IMR-90 (cell line): Measurements from ENCODE around the gene LOX. TPM values are rescaled to one million over a fixed set of nuclear protein-coding genes. Genes with fewer than 3 reads are reported as not detected.

Experiments used
- ATAC-seq: fragments of 200-7000 bp; cut with Tn5 transposase; 2 replicates; pipeline ENCODE4 v1.9.1; 2020; ENCODE audit warnings: low read depth, mild to moderate bottlenecking, moderate library complexity
- BruUV-seq: library from RNA; stranded (reverse); fragments of 400-500 nt; replicated peaks from 2 replicates; lab custom pipeline; 2021; lab: Mats Ljungman, UMichigan
- CTCF ChIA-PET: fragments of 300-600 bp; formaldehyde crosslinking; extraction: SDS; loops from one replicate; lab custom pipeline; 2021; ENCODE audit warnings: antibody characterized with exemption; lab: Yijun Ruan, JAX
- POLR2A ChIA-PET: fragments of 300-600 bp; sonication (Branson Sonifier 250); formaldehyde crosslinking; loops from one replicate; lab custom pipeline; 2022; ENCODE audit warnings: antibody characterized with exemption; ENCODE audit not compliant: unreplicated experiment; lab: Charles Lee
- DNase-seq: peaks from one replicate; pipeline ENCODE4 v3.0.0; 2013
- H2AFZ ChIP-seq: replicated peaks from 2 replicates; pipeline ENCODE3; 2013; ENCODE audit warnings: low read length, mild to moderate bottlenecking; ENCODE audit not compliant: poor library complexity
- H2AK5ac ChIP-seq: 2 replicates; pipeline ENCODE4 v1.6.1; 2013; ENCODE audit warnings: low read depth, low read length, inconsistent platforms
- H2AK9ac ChIP-seq: replicated peaks from 2 replicates; pipeline ENCODE3; 2013; ENCODE audit warnings: mild to moderate bottlenecking, low read depth, low read length, moderate library complexity; ENCODE audit not compliant: poor library complexity
- H2BK120ac ChIP-seq: 2 replicates; pipeline ENCODE4 v1.6.1; 2013; ENCODE audit warnings: low read depth, low read length, inconsistent platforms
- H2BK15ac ChIP-seq: 3 replicates; pipeline ENCODE4 v1.6.1; 2013; ENCODE audit warnings: low read depth, low read length, inconsistent platforms
- H2BK20ac ChIP-seq: 2 replicates; pipeline ENCODE4 v1.6.1; 2013; ENCODE audit warnings: low read depth, mild to moderate bottlenecking, inconsistent platforms, low read length, moderate library complexity
- H2BK5ac ChIP-seq: 2 replicates; pipeline ENCODE4 v1.6.1; 2013; ENCODE audit warnings: mild to moderate bottlenecking, low read depth, low read length, inconsistent platforms; ENCODE audit not compliant: poor library complexity, severe bottlenecking
- H3K14ac ChIP-seq: replicated peaks from 2 replicates; pipeline ENCODE4 v1.6.1; 2013; ENCODE audit warnings: low read depth, low read length, inconsistent platforms
- H3K18ac ChIP-seq: 2 replicates; pipeline ENCODE4 v1.6.1; 2013; ENCODE audit warnings: low read depth, low read length, control low read depth
- H3K23ac ChIP-seq: 2 replicates; pipeline ENCODE4 v1.6.1; 2013; ENCODE audit warnings: low read depth, low read length, inconsistent platforms
- H3K27ac ChIP-seq: 2 replicates; pipeline ENCODE4 v1.5.1; 2013; ENCODE audit warnings: mild to moderate bottlenecking, control low read depth, low read length; ENCODE audit not compliant: insufficient read depth
- H3K27me3 ChIP-seq: 2 replicates; pipeline ENCODE4 v1.6.1; 2013; ENCODE audit warnings: low read length; ENCODE audit not compliant: control insufficient read depth, insufficient read depth
- H3K36me3 ChIP-seq: 2 replicates; pipeline ENCODE4 v1.6.1; 2013; ENCODE audit warnings: low read length, mixed read lengths; ENCODE audit not compliant: control insufficient read depth, insufficient read depth
- H3K4ac ChIP-seq: 2 replicates; pipeline ENCODE4 v1.6.1; 2013; ENCODE audit warnings: low read depth, low read length, inconsistent platforms
- H3K4me1 ChIP-seq: 2 replicates; pipeline ENCODE4 v1.6.1; 2013; ENCODE audit warnings: low read length, mixed read lengths; ENCODE audit not compliant: control insufficient read depth, insufficient read depth
- H3K4me2 ChIP-seq: 2 replicates; pipeline ENCODE4 v1.6.1; 2013; ENCODE audit warnings: low read depth, mild to moderate bottlenecking, control low read depth, low read length, moderate library complexity
- H3K4me3 ChIP-seq: 2 replicates; pipeline ENCODE4 v1.5.1; 2013; ENCODE audit warnings: low read depth, mild to moderate bottlenecking, control low read depth, low read length, moderate library complexity; ENCODE audit not compliant: insufficient read depth
- H3K56ac ChIP-seq: 2 replicates; pipeline ENCODE4 v1.6.1; 2013; ENCODE audit warnings: low read length, inconsistent platforms; ENCODE audit not compliant: insufficient read depth; ENCODE audit errors: extremely low read depth
- H3K79me1 ChIP-seq, 2 experiments: 2 replicates each; pipeline ENCODE4 v1.6.1; 2013; ENCODE audit warnings: low read length in 2 of 2, inconsistent platforms in 1 of 2, low read depth in 1 of 2
- H3K9ac ChIP-seq: 2 replicates; pipeline ENCODE4 v1.6.1; 2013; ENCODE audit warnings: low read depth, low read length, control low read depth
- H3K9me1 ChIP-seq: 2 replicates; pipeline ENCODE4 v1.6.1; 2013; ENCODE audit warnings: low read length, inconsistent platforms; ENCODE audit not compliant: insufficient read depth
- H3K9me3 ChIP-seq: 2 replicates; pipeline ENCODE4 v1.6.1; 2013; ENCODE audit warnings: low read length; ENCODE audit not compliant: control insufficient read depth, insufficient read depth
- H4K20me1 ChIP-seq: 2 replicates; pipeline ENCODE4 v1.6.1; 2013; ENCODE audit warnings: low read length, inconsistent platforms; ENCODE audit not compliant: insufficient read depth
- H4K5ac ChIP-seq: 2 replicates; pipeline ENCODE4 v1.6.1; 2013; ENCODE audit warnings: mild to moderate bottlenecking, low read depth, low read length, control low read depth
- H4K8ac ChIP-seq, 2 experiments: 2 replicates each; pipeline ENCODE4 v1.6.1; 2013; ENCODE audit warnings: low read depth in 2 of 2, low read length in 2 of 2, control low read depth in 1 of 2, inconsistent platforms in 1 of 2
- H4K91ac ChIP-seq: 2 replicates; pipeline ENCODE4 v1.6.1; 2013; ENCODE audit warnings: low read depth, low read length, inconsistent platforms; ENCODE audit not compliant: insufficient read depth
- CTCF ChIP-seq: conservative IDR thresholded peaks from 2 replicates; pipeline ENCODE4 v1.5.1; 2012; ENCODE audit warnings: mild to moderate bottlenecking, low read depth, low read length, improper control_type of control experiment
- ELK1 ChIP-seq: fragments of 150-350 bp; IDR thresholded peaks from 2 replicates; pipeline ENCODE4 v1.6.1; 2016; ENCODE audit warnings: low read depth, mild to moderate bottlenecking, low read length, moderate library complexity, borderline replicate concordance
- MAZ ChIP-seq: IDR thresholded peaks from 2 replicates; pipeline ENCODE4 v1.6.1; 2012; ENCODE audit warnings: low read depth, mild to moderate bottlenecking, low read length, improper control_type of control experiment, moderate library complexity, borderline replicate concordance
- NFE2L2 ChIP-seq: fragments of 150-350 bp; IDR thresholded peaks from 2 replicates; pipeline ENCODE4 v1.6.1; 2016; ENCODE audit warnings: low read depth, mild to moderate bottlenecking, low read length
- WGBS, 2 experiments: methylation state at CpG; one replicate each; pipeline versions ENCODE4 v1.1.5 to v1.1.7; 2013; ENCODE audit warnings: missing lambda C conversion rate in 2 of 2; ENCODE audit not compliant: insufficient read length in 1 of 2; ENCODE audit errors: extremely low coverage in 2 of 2; 5-methylcytosine and 5-hydroxymethylcytosine counted together
- dilution Hi-C: fragments of 300-500 bp; cut with HindIII; formaldehyde crosslinking; loops from one replicate; pipeline ENCODE4 v1.14.3; 2018; ENCODE audit warnings: low sequenced_read_pairs; ENCODE audit not compliant: unreplicated experiment
- in situ Hi-C: fragments of 300-500 bp; cut with MboI; formaldehyde crosslinking; loops from 3 replicates; pipeline ENCODE4 v1.14.3; 2019; ENCODE audit warnings: low sequenced_read_pairs, inconsistent platforms, mixed read lengths
- intact Hi-C: fragments of 100-400 bp; cut with micrococcal nuclease; formaldehyde crosslinking; loops from 2 replicates; pipeline ENCODE4 v1.10.0; 2022
- polyA plus RNA-seq, 3 experiments: library from polyadenylated mRNA; depleted of rRNA; stranded (reverse); fragments of >200 nt; gene quantifications; 2 replicates each; pipeline ENCODE4 v1.2.3, GENCODE V29; 2012; ENCODE audit warnings: low replicate concordance in 1 of 3
- total RNA-seq: library from RNA; depleted of rRNA; stranded (reverse); fragments of >200 nt; gene quantifications from 2 replicates; pipeline ENCODE4 v1.2.3, GENCODE V29; 2012

Gene LOX
- total and polyA plus RNA-seq, 2 of the 4 experiments (the other 2 are of a cell fraction) = 277 to 662 TPM

- dilution Hi-C loops = no loop called here
- Histone ChIP-seq H3K27ac (no peak overlapping the region), H2BK15ac (no peak overlapping the region), H2BK20ac (no peak overlapping the region), H3K4me1 (peaks cover 3% of the 10 kb centered on the region; the same call in 1 of the 2 replicates), H4K5ac (no peak overlapping the region), H3K14ac (no peak overlapping the region), H3K27me3 (no peaks in the 10 kb centered on the region), H3K9me3 (no peaks in the 10 kb centered on the region), H4K20me1 (no peaks in the 10 kb centered on the region), H2BK120ac (no peak overlapping the region), H2BK5ac (no peak overlapping the region), H3K9ac (no peak overlapping the region), H3K18ac (no peak overlapping the region), H3K36me3 (no peaks in the 10 kb centered on the region), H2AK5ac (no peak overlapping the region), H3K56ac (no peak overlapping the region), H3K9me1 (0 out of 2 replicates have a peak, but pooled peaks cover 3% of the 10 kb centered on the region), H3K23ac (no peak overlapping the region), H4K91ac (no peak overlapping the region), H2AFZ (no peak overlapping the region), H3K4me2 (no peak overlapping the region), H3K4me3 (no peak overlapping the region), H3K4ac (no peak overlapping the region), H3K79me1 (no peaks in the 10 kb centered on the region), H4K8ac (no peak overlapping the region), H2AK9ac (no peak overlapping the region)
- WGBS, 2 experiments = no CpG with 5 or more reads among the region's 3 CpGs
- POLR2A ChIA-PET = no interaction called here
- no peak for ATAC-seq
- DNase-seq = no peak
- TF ChIP-seq ELK1 = no peak
- no peak for TF ChIP-seq NFE2L2
- no peak for TF ChIP-seq MAZ
- no peak for TF ChIP-seq CTCF
- no TSS peak for BruUV-seq
- CTCF ChIA-PET = interaction anchor here (0.6 to 1.4 kb wide), 3 partner anchors 8 to 44 kb away, joined by 3 read pairs; no protein-coding TSS in a partner anchor
- in situ Hi-C loops = no loop called here
- intact Hi-C loops = no loop called here
These were observed 34.0 kb upstream of the LOX start for GRCh38 chr5:122112063-122112462.
